Inflammatory macrophage treated with lipopolysaccharide for 4 hours (primary cell): ENCODE results near the gene MCTP1.
A peak's percentile ranks its signal among the peaks of the same experiment; 100 is the strongest.

Experiments
- DNase-seq: peaks from one replicate; pipeline ENCODE4 v3.0.0-alpha.2; 2020

Gene MCTP1

DNA sequence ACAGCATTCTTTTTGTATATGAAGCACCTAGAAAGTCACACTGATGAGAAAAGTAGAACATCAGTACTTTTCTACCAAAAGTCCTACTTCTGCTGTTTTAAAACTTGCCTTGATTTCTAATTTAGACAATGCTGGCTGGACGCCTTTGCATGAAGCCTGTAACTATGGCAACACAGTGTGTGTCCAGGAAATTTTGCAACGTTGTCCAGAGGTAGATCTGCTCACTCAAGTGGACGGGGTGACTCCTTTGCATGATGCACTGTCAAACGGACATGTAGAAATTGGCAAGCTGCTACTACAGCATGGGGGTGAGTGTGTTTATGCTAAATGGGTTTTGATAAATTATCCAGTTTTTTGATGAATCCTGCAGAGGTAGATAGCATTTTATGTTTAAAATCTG is 592.9 kb downstream of the MCTP1 start:
- DNase-seq: peak; percentile 8

DNA sequence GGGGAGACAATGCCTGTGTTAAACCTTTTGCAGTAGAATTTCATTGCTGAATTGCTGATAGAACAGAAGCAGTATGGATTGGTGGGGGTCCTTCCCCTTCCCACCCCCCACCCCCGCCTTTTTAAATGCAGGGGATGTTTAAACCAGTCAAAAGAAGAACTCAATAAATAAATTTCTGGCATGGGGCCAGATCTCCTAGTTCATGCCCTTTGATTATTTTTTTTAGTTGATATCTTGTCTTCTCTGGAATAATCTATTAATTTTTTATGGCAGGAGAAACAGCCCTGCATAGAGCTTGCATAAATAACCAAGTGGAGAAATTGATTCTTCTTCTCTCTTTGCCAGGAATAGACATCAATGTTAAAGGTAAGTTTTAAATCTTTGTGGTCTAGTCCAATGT is 593.6 kb downstream of the MCTP1 start:
- DNase-seq: no peak

GRCh38 chr5:94690778-94691177 is 594.1 kb downstream of the MCTP1 start:
- no peak for DNase-seq

- no peak for DNase-seq
Observed at GRCh38 chr5:94689908-94690307, 595.0 kb downstream of the MCTP1 start.

DNA sequence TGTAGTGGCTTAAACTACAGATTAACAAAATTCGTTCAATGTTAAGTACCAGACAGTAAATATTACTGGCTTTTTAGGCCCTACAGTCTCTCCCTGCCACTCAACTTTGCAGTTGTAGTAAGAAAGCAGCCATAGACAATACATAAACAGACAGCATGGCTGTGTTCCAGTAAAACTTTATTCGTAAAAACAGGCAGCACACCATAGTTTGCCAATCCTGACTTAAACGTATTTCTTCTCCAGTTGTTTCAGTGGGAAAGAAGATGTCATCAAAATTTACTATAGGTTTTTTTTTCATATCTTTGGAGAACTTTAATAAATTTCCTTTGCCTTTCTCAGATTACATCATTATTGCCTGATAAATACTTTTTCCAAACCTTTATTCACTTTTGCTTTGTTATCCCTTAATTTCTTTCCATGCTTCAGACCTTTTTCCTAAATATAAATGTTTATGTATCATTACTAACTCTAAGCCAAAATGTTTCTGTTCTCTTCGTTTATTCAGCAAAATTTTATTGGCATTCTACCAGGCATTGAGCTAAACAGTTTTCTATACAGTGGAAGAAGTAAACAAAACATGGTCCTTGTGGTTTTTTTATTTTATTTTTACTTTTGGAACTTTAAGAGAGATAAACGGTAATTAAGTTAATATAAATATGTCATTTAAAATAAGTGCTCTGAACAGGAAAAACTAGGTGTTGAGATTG is 601.9 kb downstream of the MCTP1 start:
- DNase-seq: no peak

DNA sequence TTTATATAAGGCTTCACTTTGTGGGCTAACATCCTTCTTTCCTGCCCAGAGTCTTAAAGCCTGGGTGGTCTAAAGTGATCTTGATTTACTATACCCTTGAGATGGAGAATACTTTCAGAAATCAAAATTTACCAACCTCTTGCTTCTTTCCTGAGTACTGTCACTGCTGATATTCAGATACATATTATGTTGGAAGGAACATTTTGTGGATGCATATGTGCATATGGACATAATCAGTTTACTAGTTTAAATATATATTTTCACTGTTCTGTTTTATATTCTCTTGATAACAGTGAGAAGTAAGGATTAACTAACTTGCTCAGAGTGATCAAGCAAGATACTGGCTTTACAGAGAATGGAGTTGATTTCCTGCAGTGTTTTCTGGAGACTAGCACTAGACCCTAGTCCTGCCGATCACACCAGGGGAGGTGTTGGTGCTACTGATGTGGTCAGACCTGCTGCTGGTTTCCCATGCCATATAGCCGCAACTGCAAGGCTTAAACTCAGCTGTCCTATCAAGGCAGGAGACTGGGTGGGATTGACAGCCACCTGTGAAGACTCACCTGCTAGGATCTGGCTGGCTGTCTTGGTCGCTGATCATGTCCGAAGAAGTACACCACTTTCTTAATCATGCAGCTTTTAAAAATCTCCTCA is 608.8 kb downstream of the MCTP1 start:
- no peak for DNase-seq

DNA sequence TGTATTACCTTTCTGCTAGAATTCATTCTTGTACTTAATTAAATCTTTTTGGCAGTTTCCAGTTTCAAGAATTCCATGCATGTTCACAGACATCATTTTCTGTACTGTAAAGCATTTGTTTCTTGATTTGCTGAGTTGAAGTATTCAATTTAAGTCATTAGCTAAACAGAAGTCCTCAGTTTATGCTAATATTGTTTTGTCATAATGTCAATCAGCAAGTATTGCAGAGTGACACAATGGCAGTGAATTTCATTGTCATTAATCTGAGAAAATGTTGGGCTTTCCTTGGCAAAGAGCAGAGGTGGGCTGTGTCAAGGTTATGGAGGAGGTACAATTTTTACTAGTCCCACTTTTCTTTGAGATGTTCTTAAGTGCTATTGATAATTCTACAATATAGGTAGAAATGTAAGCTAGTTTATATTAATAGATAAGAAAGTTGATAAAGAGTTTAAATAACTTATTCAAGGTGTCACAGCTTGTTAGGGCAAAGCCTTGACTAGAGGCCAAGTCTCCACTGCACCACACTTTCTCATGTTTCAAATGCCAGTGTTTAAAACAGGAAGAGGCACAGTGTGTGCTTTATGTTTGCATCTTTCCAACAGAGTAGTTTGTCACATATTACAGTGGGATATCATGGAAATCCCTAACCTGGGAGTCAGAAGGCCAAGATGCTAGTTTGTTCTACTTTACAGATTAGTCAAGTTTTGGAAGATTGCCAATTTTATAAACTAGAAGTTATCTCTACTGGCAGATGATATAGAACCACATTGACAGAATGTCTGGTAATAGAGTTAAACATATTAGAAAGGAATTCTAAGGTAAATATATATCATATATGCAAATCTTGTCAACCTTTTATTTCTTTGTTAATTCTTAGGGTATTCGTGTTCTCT is 610.2 kb downstream of the MCTP1 start:
- DNase-seq: no peak

DNA sequence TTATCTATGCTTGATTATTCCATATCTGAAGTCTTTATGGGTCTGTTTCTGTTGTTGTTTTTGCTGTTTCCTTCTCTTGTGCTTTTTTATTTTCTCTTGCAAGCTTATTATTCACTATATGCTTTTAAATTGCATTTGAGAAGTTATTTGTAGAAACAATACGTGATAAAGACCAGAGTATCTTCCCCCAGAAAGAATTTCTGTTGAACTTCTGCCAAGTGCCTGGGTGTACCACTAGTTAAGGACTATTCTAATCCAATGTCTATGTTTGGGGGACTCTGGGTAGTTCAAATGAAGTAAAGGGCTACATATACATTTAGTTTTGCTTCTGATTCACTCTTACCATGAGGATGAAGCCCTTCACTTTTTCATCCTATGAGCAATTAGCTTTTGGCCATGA is 612.1 kb downstream of the MCTP1 start:
- no peak for DNase-seq

- DNase-seq: no peak
Observed at GRCh38 chr5:94670726-94671125, 614.2 kb downstream of the MCTP1 start.

GRCh38 chr5:94667937-94668336 is 617.0 kb downstream of the MCTP1 start:
- DNase-seq: no peak

DNA sequence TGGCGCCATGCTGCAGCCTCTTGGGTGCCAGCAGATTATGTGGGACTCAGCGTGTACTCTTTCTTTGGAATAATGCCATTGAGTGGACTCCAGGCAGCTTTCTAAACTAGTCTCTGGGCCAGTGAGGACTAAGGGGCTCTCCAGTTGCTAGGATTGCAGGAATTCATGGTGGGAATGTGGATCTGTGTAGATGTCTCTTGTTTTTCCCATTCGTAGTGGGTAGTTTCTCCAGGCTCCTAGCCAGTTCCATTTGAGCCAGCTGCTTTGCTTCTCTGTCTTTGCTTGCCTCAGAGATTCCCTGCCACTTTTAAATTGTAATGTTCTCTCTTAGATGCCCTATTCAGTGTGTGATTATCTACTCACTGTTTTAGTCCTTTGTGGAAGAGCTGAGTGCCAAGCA is 623.8 kb downstream of the MCTP1 start:
- DNase-seq: no peak

DNA sequence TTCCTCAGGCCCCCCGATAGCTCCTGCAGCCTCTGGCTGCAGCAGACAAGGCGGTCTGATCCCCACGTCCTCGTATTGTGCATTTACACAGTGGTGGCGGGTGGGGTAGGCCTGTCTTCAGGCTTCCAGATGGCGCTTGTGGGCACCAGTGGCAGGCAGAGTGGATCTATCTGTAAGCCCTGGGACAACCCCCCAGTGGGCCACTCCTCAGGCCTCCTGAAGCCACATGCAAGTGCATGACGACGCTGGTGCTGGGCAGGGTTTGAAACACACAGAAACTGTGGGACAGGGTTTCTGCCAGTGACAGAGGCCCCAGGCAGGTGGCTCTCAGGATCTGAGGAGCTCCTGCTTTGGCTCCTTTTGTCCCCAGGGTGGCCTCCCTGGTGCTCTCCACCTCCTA is 624.4 kb downstream of the MCTP1 start:
- no peak for DNase-seq

DNA sequence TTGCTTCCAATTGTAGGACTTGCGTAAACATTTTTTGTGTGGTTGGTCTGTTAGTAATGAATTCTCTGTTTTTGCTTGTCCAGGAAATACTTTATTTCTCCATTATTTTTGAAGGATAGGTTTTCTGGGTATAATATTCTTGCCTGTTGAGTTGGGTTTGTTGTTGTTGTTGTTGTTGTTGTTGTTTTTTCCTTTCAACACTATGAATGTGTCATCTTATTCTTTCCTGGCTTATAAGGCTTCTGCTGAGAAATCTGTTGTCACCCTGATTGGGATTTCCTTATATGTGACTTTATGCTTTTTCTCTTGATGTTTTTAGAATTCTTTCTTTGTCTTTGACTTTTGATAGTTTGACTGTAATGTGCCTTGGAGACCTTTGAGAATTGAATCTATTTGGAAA is 626.6 kb downstream of the MCTP1 start:
- DNase-seq: no peak
